ENCODE results near the gene KCNJ4.
A peak's percentile ranks its signal among the peaks of the same experiment; 100 is the strongest.

The KCNJ4 gene

DNA sequence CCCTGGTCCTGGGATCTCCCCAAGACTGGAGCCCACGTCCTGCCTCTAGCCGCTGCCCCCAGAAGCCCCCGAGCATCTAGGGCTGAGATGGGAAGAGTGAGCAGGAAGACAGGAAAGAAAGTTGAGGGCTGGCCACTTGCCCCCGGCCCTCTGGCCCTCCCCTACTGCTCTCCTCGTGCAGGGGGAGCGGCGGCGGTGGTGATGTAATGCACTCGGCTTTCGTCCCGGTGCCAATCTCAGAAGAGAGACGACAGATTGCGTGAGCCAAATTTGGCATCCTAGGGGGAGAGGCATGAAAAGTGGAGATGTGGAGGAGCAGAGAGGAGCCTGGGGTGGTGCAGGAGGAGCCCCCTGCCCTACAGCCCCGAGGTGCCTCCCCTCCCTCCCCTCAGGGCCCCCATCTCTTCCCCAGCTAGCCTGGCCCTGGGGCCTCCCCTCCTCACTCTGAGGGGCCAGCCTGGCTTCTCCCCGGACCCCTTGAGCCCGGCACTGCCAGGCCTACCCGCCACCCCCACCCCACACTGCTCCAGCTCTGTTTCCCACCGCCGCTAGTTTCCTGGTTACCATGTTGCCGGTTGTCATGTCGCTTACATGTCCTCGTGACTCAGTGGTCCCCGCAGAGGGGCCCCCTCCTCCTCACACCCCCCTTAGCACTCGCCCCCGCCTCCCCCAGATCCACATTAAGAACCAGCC, 2.5 kb downstream of the KCNJ4 start:
- peak; percentile 76 for DNase-seq (ENCODE audit: low spot score)

DNA sequence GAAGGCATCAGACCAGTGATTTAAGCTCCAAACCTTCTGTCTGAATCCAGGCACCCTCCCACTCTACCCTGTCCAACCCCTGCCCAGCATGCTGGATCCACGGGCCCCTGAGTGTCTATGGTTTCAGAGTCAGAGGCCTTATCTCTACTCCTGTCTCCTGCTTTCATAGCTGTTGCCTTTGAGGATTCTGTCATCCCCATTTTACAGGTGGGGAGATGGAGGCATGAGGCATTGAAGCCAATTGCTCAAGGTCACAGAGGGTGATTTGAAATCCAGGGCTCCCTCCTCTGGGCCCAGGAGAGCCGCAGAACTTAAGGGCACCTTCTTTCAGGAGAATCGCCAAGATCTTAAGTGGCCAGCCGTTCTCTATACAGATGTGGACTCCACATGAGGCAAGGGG, 3.1 kb downstream of the KCNJ4 start:
- DNase-seq (ENCODE audit: low spot score), result no peak

DNA sequence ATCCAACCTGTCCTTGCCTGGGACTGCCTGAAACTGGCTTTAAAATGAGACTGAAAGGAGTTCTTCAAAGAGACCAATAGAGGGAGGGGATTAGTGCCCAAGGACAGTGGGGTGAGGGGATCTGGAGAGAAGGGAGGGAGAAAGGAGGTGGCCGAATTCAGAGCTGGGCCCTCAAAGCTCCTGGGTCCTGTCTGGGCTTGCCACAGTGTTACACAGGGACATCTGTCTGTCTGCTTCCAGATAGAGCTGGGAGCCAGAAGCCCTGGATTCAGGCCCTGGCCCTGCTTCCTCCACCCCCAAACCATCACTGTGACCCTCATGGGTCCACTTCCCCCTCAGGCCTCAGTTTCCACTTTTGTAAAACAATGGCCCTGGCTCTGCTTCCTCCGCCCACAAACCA, 3.6 kb downstream of the KCNJ4 start:
- no peak for DNase-seq (ENCODE audit: low spot score)

DNA sequence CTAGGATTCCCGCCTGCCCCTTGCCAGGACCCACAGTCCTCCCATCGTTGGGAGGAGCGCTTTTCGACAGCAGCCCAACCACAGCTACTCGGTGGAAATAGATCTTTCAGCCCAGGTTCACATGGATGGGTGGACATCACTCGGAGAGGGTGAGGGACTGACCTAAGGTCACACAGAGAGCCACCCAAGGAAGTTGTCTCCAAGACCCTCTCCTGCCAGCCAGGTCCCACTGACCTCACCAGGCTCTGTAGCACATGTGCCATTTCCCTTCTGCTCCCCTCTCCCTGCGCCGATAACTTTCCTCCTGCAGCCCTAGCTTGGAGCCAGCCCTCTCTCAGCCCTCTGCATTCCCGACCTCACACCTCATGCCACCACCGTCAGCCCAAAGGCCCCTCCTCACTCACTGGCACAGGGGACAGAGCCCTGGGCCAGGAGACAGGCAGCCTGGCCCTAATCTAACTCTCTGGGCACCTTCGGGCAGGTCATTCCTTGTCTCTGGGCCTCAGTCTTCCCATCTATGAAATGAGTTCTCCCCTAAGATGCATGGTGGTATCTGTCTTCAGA, 4.7 kb downstream of the KCNJ4 start:
- DNase-seq (ENCODE audit: low spot score), result no peak

DNA sequence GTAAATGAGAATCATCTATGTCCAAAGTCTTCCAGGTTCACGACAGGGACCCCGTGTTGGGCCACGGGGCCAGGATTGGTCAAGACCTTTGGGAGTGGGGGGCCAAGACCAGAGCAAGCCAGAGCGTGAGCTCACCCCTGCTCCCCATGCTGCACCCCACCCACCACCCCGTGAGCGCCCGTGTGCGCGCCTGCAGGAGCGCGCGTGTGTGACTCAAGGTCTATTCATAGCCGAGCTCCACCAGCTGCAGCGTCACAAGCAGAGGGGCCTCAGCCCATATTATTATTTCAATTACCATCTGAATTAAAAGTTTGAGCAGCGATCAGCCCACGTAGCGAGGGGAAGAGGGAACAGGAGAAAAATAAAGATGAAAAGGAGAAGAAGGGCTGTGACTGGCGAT, 5.2 kb downstream of the KCNJ4 start:
- DNase-seq (ENCODE audit: low spot score), result no peak

DNA sequence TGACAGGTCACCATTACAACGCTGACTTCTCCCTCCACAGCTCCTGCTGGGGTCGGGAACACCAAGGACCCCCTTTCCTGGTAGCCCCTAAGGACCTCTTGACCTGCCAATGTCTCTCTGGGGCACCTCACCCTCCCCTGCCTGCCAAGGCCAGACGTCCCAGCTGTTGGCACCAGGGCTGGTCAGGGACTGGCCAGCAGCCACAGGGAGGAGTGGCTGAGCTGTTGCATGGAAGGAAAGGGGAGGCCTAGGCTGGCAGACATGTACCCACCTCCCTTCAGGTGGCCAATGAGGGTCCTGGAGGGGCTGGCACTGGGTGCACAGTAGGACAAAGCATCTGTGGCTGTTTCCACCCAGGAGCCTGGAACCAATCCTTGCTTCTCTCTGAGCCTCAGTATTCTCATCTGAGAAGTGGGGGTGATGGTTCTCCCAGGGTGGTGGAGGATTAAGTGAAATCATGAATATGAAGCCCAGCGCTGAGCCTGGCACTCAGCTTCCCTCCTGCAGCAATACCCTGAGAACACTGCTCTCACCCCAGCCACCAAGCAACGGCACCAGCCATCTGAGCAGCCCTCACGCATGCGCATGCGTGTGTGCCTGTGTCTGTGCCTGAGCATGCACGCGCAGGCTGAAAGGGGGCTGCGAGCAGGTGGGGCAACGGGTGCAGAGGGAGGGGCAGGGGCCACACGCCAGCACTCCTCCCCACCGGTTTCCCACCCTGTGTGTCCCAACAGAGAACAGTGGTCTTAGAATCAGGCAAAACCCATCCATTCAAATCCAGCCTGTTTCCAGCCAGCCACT, 5.9 kb downstream of the KCNJ4 start:
- DNase-seq (ENCODE audit: low spot score), result no peak

DNA sequence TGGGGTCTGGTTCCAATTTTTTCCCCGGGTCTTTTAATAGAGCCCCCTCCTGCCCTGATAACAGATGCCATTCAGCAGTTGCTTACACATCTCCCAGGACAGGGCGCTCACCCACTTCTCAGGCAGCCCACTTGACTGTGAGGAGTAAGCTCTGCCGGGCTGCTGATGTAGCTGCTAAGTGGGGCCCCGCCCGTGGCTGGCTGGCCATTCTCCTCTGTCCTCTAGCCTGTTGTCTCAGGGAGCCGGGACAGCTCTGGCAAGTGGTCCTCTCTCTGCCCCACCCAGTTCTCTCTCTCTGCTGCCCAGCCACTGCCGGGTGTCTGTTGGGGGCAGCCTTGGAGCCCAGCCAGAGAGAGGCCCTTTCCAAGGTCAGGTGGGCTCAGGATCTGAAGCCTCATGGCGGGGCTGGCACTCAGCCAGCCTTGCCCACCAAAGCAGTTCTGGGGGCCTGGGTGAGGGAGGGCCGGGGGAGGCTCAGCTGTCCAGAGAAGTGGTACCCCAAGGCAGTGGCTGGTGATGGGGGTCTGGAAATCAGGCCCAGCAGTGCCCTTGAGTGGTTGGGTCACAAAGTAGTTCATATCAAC, 8.9 kb downstream of the KCNJ4 start:
- DNase-seq (ENCODE audit: low spot score), result no peak

DNA sequence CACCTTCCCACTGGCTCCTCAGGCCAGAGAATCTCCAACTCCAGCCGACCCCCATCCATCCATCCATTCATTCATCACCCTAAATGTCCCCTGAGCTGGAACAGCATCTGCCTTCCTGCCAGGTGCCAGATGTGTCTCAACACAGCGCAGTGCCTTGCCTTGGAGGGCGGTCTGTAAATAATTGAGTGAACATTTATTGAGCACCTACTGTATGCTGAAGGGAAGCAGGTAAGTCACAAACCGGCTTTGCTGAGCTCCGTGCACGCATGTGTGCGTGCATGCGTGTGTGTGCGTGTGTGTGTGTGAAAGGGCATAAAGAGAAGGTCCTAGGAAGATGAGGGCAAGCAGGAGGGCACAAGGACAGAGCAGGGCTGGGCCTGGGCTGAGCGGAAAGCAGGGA, 10.2 kb downstream of the KCNJ4 start:
- DNase-seq (ENCODE audit: low spot score), result no peak

DNA sequence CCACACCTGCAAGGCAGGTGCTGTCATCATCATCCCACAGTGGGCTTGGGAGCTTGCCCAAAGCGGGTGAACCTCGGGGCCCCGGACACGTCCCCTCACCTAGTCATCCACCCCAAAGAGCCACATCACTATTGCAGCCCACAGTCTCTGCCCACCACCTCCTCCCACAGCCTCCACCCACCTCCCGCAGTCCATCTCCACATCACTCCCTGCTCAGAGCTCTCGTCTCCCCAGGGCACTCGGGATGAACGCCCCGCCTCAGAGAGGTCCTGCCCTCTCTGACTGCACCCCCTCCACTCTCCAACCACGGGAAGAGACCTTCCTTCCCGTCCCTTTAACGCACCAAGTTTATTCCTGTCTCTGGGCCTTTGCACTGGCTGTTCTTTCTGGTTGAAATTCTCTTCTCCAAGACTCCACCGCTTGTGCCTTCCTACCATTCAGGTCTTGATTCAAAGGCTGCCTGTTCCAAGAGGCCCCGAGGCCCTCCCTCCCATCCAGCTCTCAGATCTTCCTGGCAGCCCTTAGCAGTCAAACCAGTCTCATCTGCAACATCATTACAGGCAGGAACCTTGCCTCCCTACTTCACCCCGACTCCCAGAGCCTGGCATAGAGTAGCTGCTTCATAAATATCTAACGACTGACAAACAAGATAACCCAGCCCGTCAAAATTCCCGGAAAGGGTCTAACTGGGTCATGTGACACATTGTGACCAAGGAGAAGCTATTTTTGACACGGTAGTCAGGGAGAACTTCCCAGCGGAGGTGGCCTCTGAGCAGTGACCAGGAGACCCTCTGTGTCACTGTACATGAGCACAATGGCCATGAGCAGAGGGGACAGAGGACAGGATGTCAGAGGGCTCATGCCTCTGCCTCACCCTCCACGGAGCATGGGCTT, 11.1 kb downstream of the KCNJ4 start:
- no peak for DNase-seq (ENCODE audit: low spot score)

DNA sequence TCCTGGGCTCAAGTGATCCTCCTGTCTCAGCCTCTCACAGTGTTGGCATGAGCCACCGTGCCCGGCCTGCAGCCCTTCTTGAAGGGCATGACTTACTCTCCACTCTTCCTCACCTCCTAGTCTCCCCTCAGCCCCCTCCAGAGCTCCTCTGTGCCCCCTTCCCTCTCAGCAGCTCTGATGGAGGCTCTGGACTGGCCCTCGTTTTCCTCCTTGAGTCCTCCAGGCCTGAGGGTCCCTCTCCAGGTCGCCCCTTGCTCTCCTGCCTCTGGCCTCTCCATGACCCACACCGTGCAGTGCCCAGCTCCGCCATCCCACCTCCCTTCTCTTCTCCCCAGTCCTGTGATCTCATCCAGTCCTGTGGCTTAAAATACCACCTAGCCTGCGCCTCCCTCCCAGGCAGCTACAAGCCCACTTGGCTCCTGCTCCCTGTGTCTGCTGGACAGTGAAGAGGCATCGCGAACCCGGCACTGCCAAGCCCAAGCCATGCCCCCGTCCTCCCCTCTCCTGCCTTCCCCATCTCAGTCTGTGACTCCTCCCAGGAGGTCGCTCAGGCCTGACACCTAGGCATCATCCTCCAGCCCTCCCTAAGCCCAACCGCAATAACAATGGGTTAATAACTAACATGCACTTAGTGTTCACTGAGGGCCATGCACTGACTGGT, 11.9 kb downstream of the KCNJ4 start:
- DNase-seq (ENCODE audit: low spot score), result no peak

DNA sequence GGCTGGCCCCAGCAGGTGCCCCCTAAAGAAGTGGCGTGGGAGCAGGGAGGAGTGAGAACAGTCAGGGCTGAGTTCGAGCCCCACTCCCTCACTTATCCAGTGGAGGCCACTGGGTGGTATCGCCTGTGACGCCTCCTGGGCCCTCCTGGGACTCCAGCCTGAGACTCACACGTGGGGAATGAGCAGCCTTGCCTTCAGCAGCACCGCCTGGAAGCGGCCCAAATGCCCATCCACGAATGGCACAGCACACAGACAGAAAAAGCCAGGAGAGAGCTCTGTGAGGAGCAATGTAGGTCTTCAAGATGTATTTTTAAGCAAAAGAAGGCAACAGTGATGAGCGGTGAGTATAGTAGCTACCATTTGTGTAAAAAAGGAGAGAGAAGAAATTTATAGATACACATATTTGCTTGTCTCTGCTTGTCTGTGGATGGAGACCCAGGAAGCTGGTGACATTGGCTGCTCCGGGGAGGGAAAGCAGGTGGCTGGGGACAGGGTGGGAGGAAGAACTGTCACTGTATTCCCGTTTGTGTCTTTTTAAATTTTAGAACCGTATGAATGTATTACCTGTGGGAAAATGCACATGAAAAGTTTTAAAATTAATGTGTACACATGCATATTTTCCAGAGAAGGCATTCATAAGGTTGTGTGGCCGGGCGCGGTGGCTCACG, 13.2 kb downstream of the KCNJ4 start:
- DNase-seq (ENCODE audit: low spot score), result no peak

DNA sequence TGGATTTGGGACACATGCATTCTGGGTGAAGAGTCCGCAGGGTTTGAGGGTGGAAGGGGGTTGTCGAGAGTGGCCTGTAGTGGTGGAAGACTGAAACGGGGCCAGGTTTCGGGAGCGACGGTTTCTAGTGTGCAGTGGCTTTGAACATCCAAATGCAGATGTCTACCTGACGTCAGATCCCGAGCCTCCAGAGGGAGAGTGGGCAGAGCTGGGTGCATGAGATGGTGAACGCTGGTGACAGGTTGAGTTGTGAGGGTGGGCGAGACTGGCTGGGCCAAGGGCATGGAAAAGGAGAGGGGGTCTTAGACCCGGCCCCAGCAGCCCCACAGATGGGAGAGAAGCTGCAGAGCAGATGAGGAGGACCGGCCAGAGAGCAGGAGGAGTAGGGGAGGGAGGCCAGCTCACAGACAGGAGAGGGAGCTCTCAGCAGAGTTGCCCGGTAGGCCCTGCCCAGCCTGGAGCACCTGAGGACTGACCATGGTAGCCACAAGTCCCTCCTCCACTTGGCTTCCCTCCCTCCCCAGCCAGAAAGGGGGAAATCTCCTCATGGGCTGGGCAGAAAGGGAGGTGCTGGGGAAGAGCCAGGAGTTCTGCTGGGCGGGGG, 14.2 kb downstream of the KCNJ4 start:
- no peak for DNase-seq (ENCODE audit: low spot score)

DNA sequence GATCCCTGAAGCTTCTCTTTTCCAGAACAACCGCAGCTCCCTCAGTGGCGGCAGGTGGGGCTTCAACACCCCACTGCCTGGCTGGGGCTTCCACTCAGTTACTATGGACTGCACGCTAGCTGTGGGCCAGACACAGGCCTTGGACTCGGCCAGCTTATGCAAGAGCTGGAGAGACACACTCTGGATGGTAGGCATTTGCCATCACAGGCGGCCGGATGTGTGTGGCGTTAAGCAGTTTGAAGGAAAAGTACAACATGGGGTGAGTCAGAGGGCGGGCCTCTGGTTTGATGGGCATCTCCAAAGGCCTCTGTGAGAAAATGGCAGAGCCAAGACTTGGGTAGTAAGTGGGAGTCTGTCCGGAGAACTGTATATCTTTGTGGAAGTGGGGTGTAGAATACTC, 17.6 kb downstream of the KCNJ4 start:
- DNase-seq (ENCODE audit: low spot score), result no peak

DNA sequence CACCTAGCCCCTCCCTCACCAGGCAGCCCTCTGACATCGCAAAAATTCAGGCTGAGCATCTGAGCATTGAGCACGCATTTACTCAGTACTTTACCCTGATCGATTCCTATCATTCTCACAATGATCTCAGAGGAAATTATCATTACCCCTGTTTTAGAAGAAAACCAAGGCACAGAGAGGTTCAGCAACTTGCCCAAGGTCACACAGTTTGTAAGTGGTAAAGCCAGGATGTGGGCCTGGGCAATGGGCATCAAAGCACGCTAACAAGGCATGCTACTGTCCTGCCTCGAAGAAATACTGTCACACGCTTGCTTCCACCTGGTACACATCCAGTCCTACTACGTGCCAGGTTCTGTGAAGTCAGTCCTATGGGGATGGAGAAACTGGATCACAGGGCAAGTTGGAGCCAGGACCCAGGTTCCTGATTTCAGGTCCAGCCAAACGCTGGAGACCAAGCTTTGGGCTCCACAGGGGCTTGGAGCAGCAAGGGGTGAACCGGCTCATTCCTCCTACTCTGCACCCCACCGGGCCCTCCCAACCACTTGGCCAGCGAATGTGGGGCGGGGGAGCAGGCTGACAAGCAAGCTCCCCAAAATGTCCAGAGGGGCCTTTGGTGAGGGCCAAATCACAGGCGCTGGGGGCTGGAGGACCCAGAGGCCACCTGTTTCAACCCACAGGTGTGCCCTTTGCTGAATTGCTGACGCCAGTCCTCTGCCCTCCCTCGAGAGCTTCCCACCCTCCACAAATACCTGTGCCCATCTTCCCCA, 18.2 kb downstream of the KCNJ4 start:
- no peak for DNase-seq (ENCODE audit: low spot score)

DNA sequence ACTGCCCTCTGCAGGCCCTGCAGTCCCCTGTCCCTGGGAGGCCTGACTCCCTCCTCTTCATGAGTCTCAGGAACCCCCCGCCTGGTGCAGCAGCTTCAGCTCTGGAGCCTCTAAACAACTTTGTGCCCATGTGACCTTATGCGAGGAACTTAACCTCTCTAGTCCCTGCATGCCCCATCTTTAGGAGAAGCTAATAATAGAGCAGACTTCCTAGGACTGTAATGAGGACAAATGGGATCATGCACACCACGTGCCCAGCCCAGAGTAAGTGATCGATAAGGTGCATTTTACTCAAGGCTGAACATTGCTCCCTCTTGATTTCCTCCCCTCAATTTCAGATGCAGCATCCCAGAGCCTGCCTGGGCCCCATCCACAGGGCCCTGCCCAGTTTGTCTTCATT, 19.0 kb downstream of the KCNJ4 start:
- DNase-seq (ENCODE audit: low spot score), result no peak

DNA sequence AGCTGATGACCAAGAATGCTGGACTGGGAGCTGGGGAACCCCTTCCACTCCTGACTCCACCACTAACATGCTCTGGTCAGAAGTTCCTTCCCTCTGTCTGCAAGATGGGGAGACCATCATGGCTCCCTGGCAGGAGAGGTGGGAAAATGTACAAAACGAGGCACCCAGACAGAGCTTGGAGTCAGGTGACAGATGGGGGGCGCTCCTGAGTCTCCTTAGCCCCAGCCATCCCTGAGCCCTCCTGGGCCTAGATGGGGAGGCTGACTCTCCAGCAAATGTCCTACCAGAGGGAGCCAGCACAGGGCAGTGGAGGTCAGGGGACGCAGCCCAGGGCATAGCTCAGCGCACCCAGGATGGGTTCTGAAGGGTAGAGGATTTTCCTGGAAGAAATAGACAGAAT, 20.0 kb downstream of the KCNJ4 start:
- DNase-seq (ENCODE audit: low spot score), result no peak

DNA sequence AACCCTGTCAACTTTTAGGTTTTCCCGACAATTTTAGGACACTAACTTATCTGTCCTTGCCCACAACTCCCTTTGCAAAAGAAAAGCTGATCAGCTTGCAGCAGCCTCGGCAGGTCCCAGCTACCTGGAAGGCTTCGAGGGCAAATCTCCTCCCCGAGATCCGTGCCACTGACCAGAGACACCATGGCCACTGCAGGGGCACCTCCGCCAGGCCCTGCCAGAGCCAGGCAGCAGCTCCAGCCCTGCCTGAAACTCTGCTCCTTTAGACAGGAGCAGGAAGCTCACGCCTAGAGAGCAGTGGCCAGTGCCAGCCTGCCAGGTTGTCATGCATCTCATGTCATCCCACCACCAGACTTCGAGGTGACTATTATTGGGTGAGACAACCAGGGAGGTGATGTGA, 21.1 kb downstream of the KCNJ4 start:
- no peak for DNase-seq (ENCODE audit: low spot score)

DNA sequence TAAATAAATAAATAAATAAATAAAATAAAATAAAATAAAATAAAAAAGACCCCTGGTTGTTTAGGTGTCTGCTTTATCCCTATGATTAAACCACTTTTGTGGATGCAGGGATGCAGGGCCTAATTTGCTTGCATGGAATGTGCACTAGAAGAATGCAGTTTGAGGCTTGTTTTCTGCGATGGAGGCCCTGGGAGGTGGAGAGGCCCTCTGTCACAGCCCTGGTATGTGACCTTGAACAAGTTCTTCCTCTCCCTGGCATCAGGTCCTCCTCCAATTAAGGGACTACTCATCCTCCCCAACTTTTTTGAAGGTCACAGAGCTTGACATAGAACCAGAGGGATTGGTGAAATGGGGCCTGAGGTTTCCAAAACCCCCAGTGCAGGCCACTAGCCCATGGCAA, 22.7 kb downstream of the KCNJ4 start:
- no peak for DNase-seq (ENCODE audit: low spot score)

DNA sequence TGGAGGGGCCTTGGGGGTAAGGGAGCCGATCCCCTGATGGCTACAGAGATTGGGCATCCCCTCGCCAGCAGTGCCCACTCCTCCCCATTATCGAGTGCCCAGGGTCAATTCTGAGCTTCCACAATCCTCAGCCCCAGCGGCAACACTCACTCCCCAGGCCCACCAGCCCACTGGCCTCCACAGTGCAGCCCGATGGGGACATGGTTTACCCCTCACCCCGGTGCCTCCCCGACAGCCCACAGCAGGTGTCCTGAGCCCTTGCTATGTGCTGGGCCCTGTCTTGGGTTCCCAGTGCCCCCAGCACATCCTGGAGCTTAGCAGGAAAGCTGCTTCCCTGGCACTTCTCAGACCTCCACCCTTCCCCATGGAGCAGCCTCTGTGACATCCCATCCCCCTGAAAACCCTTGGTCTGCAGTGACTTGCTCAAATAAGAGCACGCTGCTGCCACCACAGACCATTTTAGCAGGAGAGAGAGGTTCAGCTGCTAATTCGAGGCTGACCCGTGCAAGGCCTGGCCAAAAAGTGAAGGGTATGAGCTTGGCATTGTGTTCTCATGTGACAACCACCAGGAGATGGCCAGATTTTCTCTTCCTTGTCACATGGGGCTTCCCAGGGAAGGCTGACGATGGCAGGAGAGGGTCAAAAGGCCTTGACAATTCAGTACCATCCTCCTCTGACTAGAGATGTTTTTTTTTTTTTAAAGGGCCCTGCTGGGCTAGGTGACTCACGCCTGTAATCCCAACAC, 23.6 kb downstream of the KCNJ4 start:
- DNase-seq (ENCODE audit: low spot score), result no peak
